ENCODE data around the gene TARS1.

- TF ChIP-seq POLR2A (IDR thresholded peaks at IDR 0.05; ENCODE audit: control extremely low read depth in 1 of 2, low read depth in 2 of 2, low read length in 2 of 2), result no peak
- TF ChIP-seq TAF1 (IDR thresholded peaks at IDR 0.05; ENCODE audit: low read depth, low read length), result no peak
- TF ChIP-seq SIN3A (conservative IDR thresholded peaks at IDR 0.05 in 1 of 2, IDR thresholded peaks at IDR 0.05 in 1 of 2; ENCODE audit: low read depth in 1 of 2, low read length in 2 of 2), result no peak
- no peak for TF ChIP-seq TEAD4 (IDR thresholded peaks at IDR 0.05; ENCODE audit: low read depth, low read length)
- TF ChIP-seq, protein P1, sequence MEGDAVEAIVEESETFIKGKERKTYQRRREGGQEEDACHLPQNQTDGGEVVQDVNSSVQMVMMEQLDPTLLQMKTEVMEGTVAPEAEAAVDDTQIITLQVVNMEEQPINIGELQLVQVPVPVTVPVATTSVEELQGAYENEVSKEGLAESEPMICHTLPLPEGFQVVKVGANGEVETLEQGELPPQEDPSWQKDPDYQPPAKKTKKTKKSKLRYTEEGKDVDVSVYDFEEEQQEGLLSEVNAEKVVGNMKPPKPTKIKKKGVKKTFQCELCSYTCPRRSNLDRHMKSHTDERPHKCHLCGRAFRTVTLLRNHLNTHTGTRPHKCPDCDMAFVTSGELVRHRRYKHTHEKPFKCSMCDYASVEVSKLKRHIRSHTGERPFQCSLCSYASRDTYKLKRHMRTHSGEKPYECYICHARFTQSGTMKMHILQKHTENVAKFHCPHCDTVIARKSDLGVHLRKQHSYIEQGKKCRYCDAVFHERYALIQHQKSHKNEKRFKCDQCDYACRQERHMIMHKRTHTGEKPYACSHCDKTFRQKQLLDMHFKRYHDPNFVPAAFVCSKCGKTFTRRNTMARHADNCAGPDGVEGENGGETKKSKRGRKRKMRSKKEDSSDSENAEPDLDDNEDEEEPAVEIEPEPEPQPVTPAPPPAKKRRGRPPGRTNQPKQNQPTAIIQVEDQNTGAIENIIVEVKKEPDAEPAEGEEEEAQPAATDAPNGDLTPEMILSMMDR (IDR thresholded peaks at IDR 0.05; ENCODE audit: control extremely low read depth in 1 of 3, insufficient read depth in 1 of 3, low read depth in 1 of 3, low read length in 3 of 3), result no peak
- no peak for TF ChIP-seq TBP (IDR thresholded peaks at IDR 0.05; ENCODE audit: low read depth, low read length)
Observed at GRCh38 chr5:33411498-33411897, 29.3 kb upstream of the TARS1 start.
